Measurements from ENCODE around the gene TENM4.

DNA sequence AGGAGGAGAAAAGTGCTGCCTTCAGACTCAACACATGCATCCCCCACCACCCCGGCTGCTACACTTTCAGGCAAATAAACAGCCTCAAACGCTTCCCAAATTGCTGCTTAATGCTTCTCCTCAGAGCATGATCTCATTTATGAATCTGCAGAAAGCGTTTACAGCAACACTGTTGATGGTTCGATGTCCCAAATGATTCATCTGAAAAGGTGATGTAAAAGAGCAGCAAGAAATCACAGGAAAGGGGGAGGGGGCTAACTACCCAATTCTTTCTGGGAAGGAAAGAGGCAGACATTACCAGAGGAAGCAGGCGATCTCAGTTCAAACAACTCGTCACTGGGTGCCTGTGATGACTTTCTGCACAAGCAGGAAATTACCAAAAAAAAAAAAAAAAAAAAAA lies 119.6 kb downstream of the TENM4 start:
- no peak for TF ChIP-seq POLR2AphosphoS5 (IDR thresholded peaks at IDR 0.05; ENCODE audit: low read depth, low read length)
- TF ChIP-seq TAF1 (IDR thresholded peaks at IDR 0.05; ENCODE audit: borderline replicate concordance, insufficient read depth, low read length) = no peak
